Stimulated activated naive B cell treated with anti-CD40 and anti-IgM and Interleukin-4, amounts not matched to agents 10 μg/mL and 1 μg/mL and 100 μg/mL, for 72 hours (primary cell): ENCODE results near the gene BNIP3.
A peak's percentile ranks its signal among the peaks of the same experiment; 100 is the strongest.

ENCODE experiments used
- ATAC-seq, 2 donors: fragments of 150-1000 bp; cut with Tn5 transposase; replicated peaks; 2 replicates each; pipeline ENCODE4 v1.10.0; 2021; ENCODE audit warnings: moderate library complexity in 1 of 2
- DNase-seq: peaks from one replicate; pipeline ENCODE4 v3.0.0; 2021
- H3K27ac Mint-ChIP-seq: one replicate; pipeline ENCODE4 v1.8.0; 2022; ENCODE audit warnings: mild to moderate bottlenecking, mixed read lengths
- H3K27me3 Mint-ChIP-seq, 2 donors: one replicate each; pipeline ENCODE4 v1.8.0; 2022; ENCODE audit warnings: mixed read lengths in 2 of 2
- H3K36me3 Mint-ChIP-seq, 2 donors: one replicate each; pipeline ENCODE4 v1.8.0; 2022; ENCODE audit warnings: mixed read lengths in 2 of 2, mild to moderate bottlenecking in 1 of 2
- H3K4me1 Mint-ChIP-seq, 2 donors: one replicate each; pipeline ENCODE4 v1.8.0; 2022; ENCODE audit warnings: mixed read lengths in 2 of 2, mild to moderate bottlenecking in 1 of 2
- H3K4me3 Mint-ChIP-seq, 2 donors: one replicate each; pipeline ENCODE4 v1.8.0; 2022; ENCODE audit warnings: mild to moderate bottlenecking in 2 of 2, mixed read lengths in 2 of 2, moderate library complexity in 1 of 2
- H3K9me3 Mint-ChIP-seq, 2 donors: one replicate each; pipeline ENCODE4 v1.8.0; 2022; ENCODE audit warnings: mixed read lengths in 2 of 2, mild to moderate bottlenecking in 1 of 2

The BNIP3 gene

GRCh38 chr10:131978851-131979250 lies 2.9 kb downstream of the BNIP3 start:
- H3K27ac Mint-ChIP-seq: no peak overlapping the region
- no peak for ATAC-seq
- H3K9me3 Mint-ChIP-seq: peaks cover 0 to 1% of the 10 kb centered on the region in 2 donors
- no peak overlapping the region for H3K4me3 Mint-ChIP-seq
- H3K4me1 Mint-ChIP-seq: peaks cover 21 to 34% of the 10 kb centered on the region in 2 donors
- no peak for DNase-seq
- H3K36me3 Mint-ChIP-seq: peaks cover 6 to 8% of the 10 kb centered on the region in 2 donors
- H3K27me3 Mint-ChIP-seq: peaks cover 0 to 18% of the 10 kb centered on the region in 2 donors

GRCh38 chr10:131978366-131978765 lies 3.4 kb downstream of the BNIP3 start:
- peaks cover 21 to 34% of the 10 kb centered on the region in 2 donors for H3K4me1 Mint-ChIP-seq
- H3K4me3 Mint-ChIP-seq: no peak overlapping the region

DNA sequence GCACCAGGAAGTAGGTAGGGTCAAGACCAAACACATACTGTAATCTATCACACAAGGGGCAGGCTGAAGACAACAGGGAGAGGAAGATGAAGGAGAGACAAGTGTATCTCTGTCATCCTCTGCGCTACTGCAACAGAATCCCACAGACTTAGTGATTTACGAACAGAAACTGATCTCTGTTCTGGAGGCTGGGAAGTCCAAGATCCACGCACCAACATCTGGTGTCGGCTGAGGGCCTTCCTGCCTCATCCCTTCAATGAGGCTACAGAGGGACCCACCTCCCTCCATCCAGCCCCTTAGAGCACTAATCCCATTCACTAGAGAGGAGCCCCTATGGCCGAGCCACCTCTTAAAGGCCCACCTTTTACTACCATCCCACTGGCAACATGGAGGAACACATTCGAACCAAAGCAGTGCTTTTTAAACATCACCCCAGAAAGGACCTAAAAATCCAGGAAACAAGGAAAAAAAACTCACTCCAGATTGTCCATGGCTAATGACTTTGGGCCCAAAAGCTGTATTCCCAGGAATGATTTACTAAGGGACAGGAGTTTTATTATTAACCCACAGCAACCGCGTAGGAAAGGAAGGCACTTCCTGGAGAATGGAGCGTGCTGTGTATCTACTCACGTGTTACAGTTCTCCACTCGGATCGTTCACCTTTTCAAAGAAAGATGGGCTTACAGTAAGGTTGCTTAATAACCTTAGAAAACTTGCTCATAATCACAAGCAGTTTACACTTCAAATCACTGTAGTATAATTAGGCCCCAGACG lies 4.2 kb downstream of the BNIP3 start:
- peaks cover 0 to 2% of the 10 kb centered on the region in 2 donors for H3K9me3 Mint-ChIP-seq
- ATAC-seq: no peak
- no peak overlapping the region for H3K27ac Mint-ChIP-seq
- no peak for DNase-seq
- H3K4me3 Mint-ChIP-seq: no peak overlapping the region
- peaks cover 25 to 34% of the 10 kb centered on the region in 2 donors for H3K4me1 Mint-ChIP-seq
- H3K27me3 Mint-ChIP-seq: peaks cover 0 to 18% of the 10 kb centered on the region in 2 donors
- peaks cover 9 to 14% of the 10 kb centered on the region in 2 donors for H3K36me3 Mint-ChIP-seq

More at GRCh38 chr10:131978366-131978765, 3.4 kb downstream of the BNIP3 start:
- no peak for DNase-seq
- peaks cover 0 to 2% of the 10 kb centered on the region in 2 donors for H3K9me3 Mint-ChIP-seq
- ATAC-seq: no peak
- no peak overlapping the region for H3K27ac Mint-ChIP-seq
- H3K36me3 Mint-ChIP-seq: peaks cover 6 to 9% of the 10 kb centered on the region in 2 donors
- H3K27me3 Mint-ChIP-seq: peaks cover 0 to 18% of the 10 kb centered on the region in 2 donors

DNA sequence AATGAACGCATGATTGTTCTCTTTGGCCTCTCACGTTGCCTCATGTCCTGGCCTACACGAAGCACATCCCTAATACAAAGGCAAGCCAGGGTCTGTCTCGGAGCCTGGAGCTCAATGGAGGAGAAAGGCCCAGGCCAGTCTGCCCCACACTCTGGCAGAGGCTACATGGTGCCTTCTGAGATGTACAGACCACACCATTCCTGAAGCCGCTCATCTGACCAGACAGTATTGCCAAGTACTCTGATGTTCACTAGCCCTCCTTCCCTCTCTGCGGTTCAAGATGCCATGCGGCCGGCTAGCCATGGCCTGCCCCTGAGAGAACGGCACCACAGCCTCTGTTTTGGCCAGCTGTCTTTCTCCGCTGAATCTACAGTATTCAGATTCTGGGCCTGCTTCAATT lies 5.9 kb downstream of the BNIP3 start:
- peaks cover 12 to 23% of the 10 kb centered on the region in 2 donors for H3K36me3 Mint-ChIP-seq
- H3K27me3 Mint-ChIP-seq: peaks cover 0 to 14% of the 10 kb centered on the region in 2 donors
- DNase-seq (no peak), ATAC-seq (no peak)
- peaks cover 24 to 25% of the 10 kb centered on the region in 2 donors for H3K4me1 Mint-ChIP-seq
- no peak overlapping the region for H3K4me3 Mint-ChIP-seq
- peaks cover 0 to 2% of the 10 kb centered on the region in 2 donors for H3K9me3 Mint-ChIP-seq
- H3K27ac Mint-ChIP-seq: peak overlapping the region; percentile 37

GRCh38 chr10:131975003-131975402 lies 6.7 kb downstream of the BNIP3 start:
- peaks cover 0 to 9% of the 10 kb centered on the region in 2 donors for H3K27me3 Mint-ChIP-seq
- H3K36me3 Mint-ChIP-seq: peaks cover 19 to 29% of the 10 kb centered on the region in 2 donors
- no peak overlapping the region for H3K27ac Mint-ChIP-seq
- ATAC-seq (no peak), DNase-seq (no peak)
- H3K4me3 Mint-ChIP-seq: no peak overlapping the region
- peaks cover 19 to 23% of the 10 kb centered on the region in 2 donors for H3K4me1 Mint-ChIP-seq
- peaks cover 0 to 2% of the 10 kb centered on the region in 2 donors for H3K9me3 Mint-ChIP-seq

DNA sequence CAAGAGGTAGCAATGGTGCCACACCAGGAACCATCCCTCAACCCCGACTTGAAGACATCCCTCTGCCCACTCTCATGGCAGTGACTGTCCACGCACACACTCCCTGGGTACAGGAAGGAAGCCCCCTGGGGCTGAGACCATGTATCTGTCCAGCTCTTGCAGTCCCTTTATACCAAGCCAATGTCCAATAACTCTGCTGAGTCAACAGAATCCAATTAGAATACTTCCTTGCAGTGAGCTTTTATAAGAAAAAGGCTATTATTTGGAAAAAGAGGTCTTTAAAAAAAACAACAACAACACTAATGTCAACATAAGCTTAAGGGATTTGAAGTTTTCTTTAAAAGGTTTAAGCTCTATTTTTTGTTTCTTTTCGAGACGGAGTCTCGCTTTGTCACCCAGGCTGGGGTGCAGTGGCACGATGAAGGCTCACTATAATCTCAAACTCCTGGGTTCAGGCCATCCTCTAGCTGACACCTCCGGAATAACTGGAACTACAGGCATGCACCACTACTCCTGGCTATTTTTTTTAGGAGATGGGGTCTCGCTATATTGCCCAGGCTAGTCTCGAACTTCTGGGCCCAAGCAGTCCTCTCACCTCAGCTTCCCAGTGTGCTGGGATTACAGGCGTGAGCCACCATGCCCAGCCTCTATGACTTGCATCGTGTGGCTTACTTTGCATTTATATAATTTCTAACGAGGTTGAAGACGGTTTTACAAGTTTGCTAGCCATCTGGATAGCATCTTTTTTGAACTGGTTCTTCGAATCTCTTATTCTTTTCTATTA lies 7.5 kb downstream of the BNIP3 start:
- H3K36me3 Mint-ChIP-seq: peaks cover 22 to 30% of the 10 kb centered on the region in 2 donors
- ATAC-seq: no peak
- no peak overlapping the region for H3K27ac Mint-ChIP-seq
- no peak overlapping the region for H3K4me3 Mint-ChIP-seq
- H3K4me1 Mint-ChIP-seq: peaks cover 11 to 17% of the 10 kb centered on the region in 2 donors
- peaks cover 0 to 2% of the 10 kb centered on the region in 2 donors for H3K9me3 Mint-ChIP-seq
- H3K27me3 Mint-ChIP-seq: peaks cover 0 to under 1% of the 10 kb centered on the region in 2 donors
- no peak for DNase-seq

GRCh38 chr10:131973160-131973951 lies 8.4 kb downstream of the BNIP3 start:
- no peaks in the 10 kb centered on the region for H3K27me3 Mint-ChIP-seq
- H3K9me3 Mint-ChIP-seq: peaks cover 0 to 2% of the 10 kb centered on the region in 2 donors
- H3K36me3 Mint-ChIP-seq: peaks cover 27 to 37% of the 10 kb centered on the region in 2 donors
- peaks cover 5 to 13% of the 10 kb centered on the region in 2 donors for H3K4me1 Mint-ChIP-seq
- H3K27ac Mint-ChIP-seq: peak overlapping the region; percentile 26
- H3K4me3 Mint-ChIP-seq: no peak overlapping the region
- ATAC-seq (no peak), DNase-seq (no peak)

DNA sequence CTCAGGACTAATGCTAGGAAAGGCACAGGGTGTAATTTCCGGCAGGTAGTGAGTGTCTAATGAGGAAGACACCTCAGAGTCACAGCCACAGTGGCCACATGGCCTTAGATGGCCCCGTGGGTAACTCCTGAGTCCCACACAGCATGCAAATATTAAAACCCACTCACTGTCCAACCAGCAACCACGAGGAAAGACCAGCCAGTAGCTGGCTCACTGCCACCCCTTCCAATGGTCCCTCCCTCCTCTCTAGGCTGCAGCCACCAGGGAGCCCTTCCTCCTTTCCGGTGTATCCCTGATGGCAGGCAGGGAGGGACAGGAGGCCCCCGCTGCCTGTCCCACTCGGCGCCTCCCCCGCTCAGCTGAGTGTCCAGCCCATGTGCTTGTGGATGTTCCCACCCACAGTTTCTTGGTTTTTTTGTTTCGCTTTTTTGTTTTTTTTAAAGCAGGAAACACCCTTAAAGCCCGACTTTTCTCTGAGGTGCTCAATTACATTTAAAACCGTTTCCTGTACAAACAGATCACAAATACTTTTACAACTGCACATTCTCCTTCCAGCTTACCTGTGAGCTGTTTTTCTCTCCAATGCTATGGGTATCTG lies 9.2 kb downstream of the BNIP3 start:
- ATAC-seq: peak; percentile 19 to 33
- Mint-ChIP-seq H3K4me3 (no peak overlapping the region), H3K4me1 (peaks cover 5 to 13% of the 10 kb centered on the region in 2 donors), H3K27me3 (no peaks in the 10 kb centered on the region), H3K27ac (peak overlapping the region; percentile 26), H3K9me3 (peaks cover 0 to 2% of the 10 kb centered on the region in 2 donors), H3K36me3 (peaks cover 27 to 37% of the 10 kb centered on the region in 2 donors)
- DNase-seq: no peak

DNA sequence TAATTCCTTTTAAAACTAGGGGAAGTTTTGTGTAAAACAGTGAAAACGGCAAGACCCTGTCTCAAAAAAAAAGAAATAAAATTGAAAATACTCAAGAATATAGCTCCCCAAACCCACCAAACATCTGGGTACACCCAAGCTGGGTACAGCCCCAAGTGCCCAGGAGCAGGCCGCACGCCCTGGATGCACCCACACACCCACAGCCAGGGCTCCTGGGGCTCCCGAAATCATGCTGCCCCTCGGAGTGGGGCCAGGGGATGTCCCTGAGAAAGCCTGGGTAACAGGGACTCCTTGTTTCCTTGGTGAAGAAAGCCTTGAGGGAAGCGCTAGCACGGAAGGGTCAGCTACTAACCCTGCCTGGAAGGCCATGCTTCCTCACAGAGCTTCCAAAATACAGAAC lies 10.1 kb downstream of the BNIP3 start:
- Mint-ChIP-seq H3K36me3 (peaks cover 29 to 37% of the 10 kb centered on the region in 2 donors), H3K27me3 (no peaks in the 10 kb centered on the region), H3K9me3 (peaks cover 0 to 2% of the 10 kb centered on the region in 2 donors), H3K4me1 (peaks cover 3 to 12% of the 10 kb centered on the region in 2 donors), H3K27ac (no peak overlapping the region), H3K4me3 (no peak overlapping the region)
- DNase-seq (no peak), ATAC-seq (no peak)

- H3K4me3 Mint-ChIP-seq: no peak overlapping the region
Observed at GRCh38 chr10:131970946-131971345, 10.8 kb downstream of the BNIP3 start.

GRCh38 chr10:131968949-131969348 lies 12.8 kb downstream of the BNIP3 start:
- Mint-ChIP-seq H3K4me3 (no peak overlapping the region), H3K27ac (no peak overlapping the region), H3K4me1 (peaks cover 0 to 5% of the 10 kb centered on the region in 2 donors), H3K27me3 (no peaks in the 10 kb centered on the region), H3K36me3 (peaks cover 32 to 38% of the 10 kb centered on the region in 2 donors), H3K9me3 (peaks cover 0 to 1% of the 10 kb centered on the region in 2 donors)
- DNase-seq (no peak), ATAC-seq (no peak)

More at GRCh38 chr10:131970946-131971345, 10.8 kb downstream of the BNIP3 start:
- Mint-ChIP-seq H3K4me1 (peaks cover 0 to 9% of the 10 kb centered on the region in 2 donors), H3K9me3 (peaks cover 0 to 2% of the 10 kb centered on the region in 2 donors), H3K27ac (no peak overlapping the region), H3K36me3 (peaks cover 32 to 38% of the 10 kb centered on the region in 2 donors), H3K27me3 (no peaks in the 10 kb centered on the region)
- ATAC-seq (no peak), DNase-seq (no peak)

GRCh38 chr10:131964298-131964697 lies 17.4 kb downstream of the BNIP3 start:
- Mint-ChIP-seq H3K27ac (no peak overlapping the region), H3K4me1 (no peaks in the 10 kb centered on the region), H3K27me3 (no peaks in the 10 kb centered on the region), H3K36me3 (peaks cover 22 to 30% of the 10 kb centered on the region in 2 donors), H3K4me3 (no peak overlapping the region), H3K9me3 (no peaks in the 10 kb centered on the region)
- no peak for DNase-seq
- no peak for ATAC-seq

DNA sequence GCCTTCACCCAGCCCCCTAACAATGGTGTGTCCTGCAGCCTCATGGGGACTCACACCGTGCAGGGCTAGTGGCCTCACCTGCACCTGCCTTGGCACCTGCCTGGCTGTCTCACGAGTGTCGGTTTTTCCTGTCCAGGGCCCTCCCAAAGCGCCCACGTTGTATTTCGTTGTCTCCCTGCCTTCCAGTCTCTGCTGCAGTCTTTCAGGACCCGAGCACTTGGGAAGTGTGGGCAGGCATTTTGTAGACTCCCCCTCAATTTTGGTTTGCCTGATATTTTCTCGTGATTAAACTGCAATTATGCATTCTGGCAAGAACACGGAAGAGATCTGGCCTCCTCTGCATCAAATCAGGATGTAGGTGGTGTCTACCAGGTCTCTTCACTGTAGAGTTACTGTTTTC lies 17.9 kb downstream of the BNIP3 start:
- no peaks in the 10 kb centered on the region for H3K4me1 Mint-ChIP-seq
- H3K9me3 Mint-ChIP-seq: no peaks in the 10 kb centered on the region
- DNase-seq: no peak
- H3K4me3 Mint-ChIP-seq: no peak overlapping the region
- H3K27ac Mint-ChIP-seq: no peak overlapping the region
- H3K27me3 Mint-ChIP-seq: no peaks in the 10 kb centered on the region
- no peak for ATAC-seq
- peaks cover 19 to 29% of the 10 kb centered on the region in 2 donors for H3K36me3 Mint-ChIP-seq
